Fibroblast of peridontal ligament (primary cell): ENCODE measurements around the gene PRDM5.
"Not testable (repeated sequence)": the region's sequence is repeated elsewhere in the genome, so short reads cannot be mapped to it uniquely, and the experiment has no call there.

Experiments used
- DNase-seq: peaks from one replicate; pipeline ENCODE4 v3.0.0-alpha.2; 2010; ENCODE audit errors: extremely low read depth

The PRDM5 gene

DNA sequence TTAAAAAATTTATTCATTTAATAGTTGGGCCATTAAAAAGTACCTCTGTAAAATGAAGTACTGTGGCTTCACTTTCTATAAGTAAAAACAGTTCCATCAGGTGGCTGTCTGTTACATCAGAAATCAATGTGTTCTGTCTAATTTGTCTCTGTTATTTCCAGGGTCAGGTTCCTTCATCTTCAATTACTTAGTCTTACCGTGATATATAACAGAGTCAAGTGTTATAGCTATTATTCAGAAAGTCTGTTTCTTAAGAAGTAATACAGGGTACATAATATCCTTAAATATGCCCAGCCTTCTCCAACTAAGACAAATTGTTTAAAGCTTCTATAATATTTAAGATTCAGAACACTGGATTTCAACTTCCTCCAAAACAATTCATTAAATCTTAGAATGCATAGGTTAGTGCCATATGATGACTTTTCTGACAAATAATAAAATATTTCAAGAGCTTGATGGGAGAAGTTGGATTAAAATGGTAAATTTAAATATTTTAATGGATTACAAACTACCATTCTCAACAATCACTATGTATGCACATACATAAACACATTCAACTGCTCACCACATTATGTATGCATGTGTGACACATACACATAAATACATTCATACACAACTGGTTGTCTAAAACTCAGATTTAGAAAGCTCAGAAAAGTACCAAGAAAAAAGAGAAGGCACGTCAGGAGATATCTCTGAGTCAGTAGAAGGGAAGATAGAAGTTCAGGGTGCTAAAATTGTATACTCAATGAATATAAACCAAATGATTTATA is 268.5 kb downstream of the PRDM5 start:
- no peak for DNase-seq

- not testable (repeated sequence) for DNase-seq
These were observed 274.2 kb downstream of the PRDM5 start for GRCh38 chr4:120648336-120648735.
